Mesenchymal stem cell (in vitro differentiated cells and primary cell): ENCODE measurements around the gene PSMD8.
A peak's percentile ranks its signal among the peaks of the same experiment; 100 is the strongest.
"Not testable (repeated sequence)": the region's sequence is repeated elsewhere in the genome, so short reads cannot be mapped to it uniquely, and the experiment has no call there.

Experiments used
- DNase-seq: peaks from one replicate; pipeline ENCODE4 v3.0.0-alpha.2; 2013
- H2AFZ ChIP-seq: one replicate; pipeline ENCODE4 v1.6.1; 2013; ENCODE audit warnings: low read depth, mild to moderate bottlenecking, control low read depth, inconsistent platforms, low read length, moderate library complexity
- H2AK5ac ChIP-seq: 2 replicates; pipeline ENCODE4 v1.6.1; 2013; ENCODE audit warnings: low read length, moderate library complexity, mild to moderate bottlenecking, inconsistent platforms; ENCODE audit not compliant: severe bottlenecking
- H2BK120ac ChIP-seq: one replicate; pipeline ENCODE4 v1.6.1; 2013; ENCODE audit warnings: low read depth, mild to moderate bottlenecking, inconsistent platforms, low read length, moderate library complexity
- H2BK12ac ChIP-seq, 2 experiments: one replicate each; pipeline ENCODE4 v1.6.1; 2013; ENCODE audit warnings: inconsistent platforms in 2 of 2, low read length in 2 of 2, mild to moderate bottlenecking in 2 of 2, moderate library complexity in 2 of 2, control low read depth in 1 of 2
- H2BK15ac ChIP-seq: one replicate; pipeline ENCODE4 v1.6.1; 2013; ENCODE audit warnings: mild to moderate bottlenecking, low read depth, inconsistent platforms; ENCODE audit not compliant: poor library complexity, severe bottlenecking
- H2BK5ac ChIP-seq: 2 replicates; pipeline ENCODE4 v1.6.1; 2013; ENCODE audit warnings: low read depth, mild to moderate bottlenecking, low read length, control low read depth, inconsistent platforms; ENCODE audit not compliant: poor library complexity, severe bottlenecking
- H3K14ac ChIP-seq, 2 experiments: one replicate each; pipeline ENCODE4 v1.6.1; 2013; ENCODE audit warnings: inconsistent platforms in 2 of 2, low read length in 2 of 2, control low read depth in 1 of 2, mild to moderate bottlenecking in 1 of 2, moderate library complexity in 1 of 2
- H3K18ac ChIP-seq, 2 experiments: one replicate each; pipeline ENCODE4 v1.6.1; 2013; ENCODE audit warnings: inconsistent platforms in 2 of 2, low read length in 2 of 2, control low read depth in 1 of 2, low read depth in 1 of 2, mild to moderate bottlenecking in 1 of 2
- H3K23ac ChIP-seq, 2 experiments: one replicate each; pipeline ENCODE4 v1.6.1; 2013; ENCODE audit warnings: inconsistent platforms in 2 of 2, low read length in 2 of 2, mild to moderate bottlenecking in 2 of 2, moderate library complexity in 2 of 2, control low read depth in 1 of 2
- H3K27ac ChIP-seq: 2 replicates; pipeline ENCODE4 v1.5.1; 2013; ENCODE audit warnings: mild to moderate bottlenecking, moderate library complexity, low read length, control low read depth, inconsistent platforms; ENCODE audit not compliant: poor library complexity, severe bottlenecking
- H3K27me3 ChIP-seq, 2 experiments: 2 replicates each; pipeline versions ENCODE4 v1.6.1 to v1.7.0; 2013; ENCODE audit warnings: low read length in 2 of 2, mild to moderate bottlenecking in 2 of 2, moderate library complexity in 2 of 2, control low read depth in 1 of 2, inconsistent platforms in 1 of 2; ENCODE audit not compliant: control insufficient read depth in 1 of 2, insufficient read depth in 1 of 2
- H3K36me3 ChIP-seq, 2 experiments: 2 replicates each; pipeline versions ENCODE4 v1.6.1 to v1.7.0; 2013; ENCODE audit warnings: low read length in 2 of 2, control low read depth in 1 of 2, inconsistent platforms in 1 of 2, low read depth in 1 of 2, mild to moderate bottlenecking in 1 of 2; ENCODE audit not compliant: insufficient read depth in 2 of 2, control insufficient read depth in 1 of 2
- H3K4ac ChIP-seq, 2 experiments: one replicate each; pipeline ENCODE4 v1.6.1; 2013; ENCODE audit warnings: inconsistent platforms in 2 of 2, low read length in 2 of 2, mild to moderate bottlenecking in 2 of 2, moderate library complexity in 2 of 2, control low read depth in 1 of 2, low read depth in 1 of 2
- H3K4me1 ChIP-seq: 2 replicates; pipeline ENCODE4 v1.6.1; 2013; ENCODE audit warnings: low read depth, low read length, control low read depth; ENCODE audit not compliant: control insufficient read depth, insufficient read depth
- H3K4me2 ChIP-seq: 2 replicates; pipeline ENCODE4 v1.6.1; 2013; ENCODE audit warnings: low read length, mild to moderate bottlenecking, inconsistent platforms; ENCODE audit not compliant: poor library complexity, severe bottlenecking
- H3K4me3 ChIP-seq, 2 experiments: 2 replicates each; pipeline versions ENCODE4 v1.5.1 to v1.7.0; 2013; ENCODE audit warnings: low read length in 2 of 2, mild to moderate bottlenecking in 2 of 2, control low read depth in 1 of 2, low read depth in 1 of 2; ENCODE audit not compliant: insufficient read depth in 1 of 2
- H3K79me1 ChIP-seq: replicated peaks from 2 replicates; pipeline ENCODE4 v1.6.1; 2013; ENCODE audit warnings: mild to moderate bottlenecking, control low read depth, low read length, inconsistent platforms; ENCODE audit not compliant: poor library complexity, severe bottlenecking
- H3K9ac ChIP-seq: 2 replicates; pipeline ENCODE4 v1.7.0; 2013; ENCODE audit warnings: mild to moderate bottlenecking, low read length, moderate library complexity
- H3K9me3 ChIP-seq: 2 replicates; pipeline ENCODE4 v1.7.0; 2013; ENCODE audit warnings: mild to moderate bottlenecking, low read length; ENCODE audit not compliant: control insufficient read depth
- H4K8ac ChIP-seq: one replicate; pipeline ENCODE4 v1.6.1; 2013; ENCODE audit warnings: inconsistent platforms, mild to moderate bottlenecking, low read length, moderate library complexity
- H4K91ac ChIP-seq: one replicate; pipeline ENCODE4 v1.6.1; 2013; ENCODE audit warnings: mild to moderate bottlenecking, low read length, inconsistent platforms
- WGBS: methylation state at CpG from one replicate; pipeline ENCODE4 v1.1.7; 2013; ENCODE audit warnings: mixed read lengths; 5-methylcytosine and 5-hydroxymethylcytosine counted together

The PSMD8 gene

DNA sequence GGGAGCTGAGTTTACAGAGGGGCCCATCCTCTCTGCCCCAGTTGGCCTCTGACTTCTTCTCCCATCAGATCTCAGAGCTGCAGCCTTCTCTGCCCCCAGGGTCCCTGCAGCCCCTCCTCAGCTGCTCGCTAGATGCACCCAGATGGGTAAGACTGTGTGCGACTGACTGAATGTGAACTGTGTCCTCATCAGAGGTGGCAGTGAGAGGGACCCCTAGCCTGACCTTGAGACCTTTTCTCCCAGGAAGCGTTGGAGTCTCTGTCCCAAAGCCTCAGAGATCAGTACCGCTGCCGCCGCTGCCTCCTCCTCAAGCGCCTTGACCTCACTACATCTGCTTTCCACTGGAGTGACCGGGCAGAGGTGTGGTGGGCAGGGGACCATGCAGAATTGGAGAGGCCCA, 30.9 kb downstream of the PSMD8 start:
- H3K18ac ChIP-seq = no peak overlapping the region
- no peak overlapping the region for H2BK15ac ChIP-seq
- no peak overlapping the region for H2BK120ac ChIP-seq
- no peak overlapping the region for H2AK5ac ChIP-seq
- no peak overlapping the region for H3K23ac ChIP-seq
- H4K91ac ChIP-seq = no peak overlapping the region
- no peak overlapping the region for H3K9ac ChIP-seq
- no peak overlapping the region for H2BK12ac ChIP-seq
- H3K4me2 ChIP-seq = no peak overlapping the region
- H2BK5ac ChIP-seq = no peak overlapping the region
- WGBS = 94% methylated on average over 6 of the region's 8 CpGs
- H3K27me3 ChIP-seq = no peaks in the 10 kb centered on the region
- no peak overlapping the region for H2AFZ ChIP-seq
- peaks cover 17 to 20% of the 10 kb centered on the region in 2 experiments for H3K36me3 ChIP-seq
- no peaks in the 10 kb centered on the region for H3K9me3 ChIP-seq
- H4K8ac ChIP-seq = no peak overlapping the region
- peaks cover 14% of the 10 kb centered on the region for H3K4me1 ChIP-seq
- no peak overlapping the region for H3K14ac ChIP-seq
- H3K4ac ChIP-seq = no peak overlapping the region
- peaks cover 14% of the 10 kb centered on the region for H3K79me1 ChIP-seq
- H3K4me3 ChIP-seq = no peak overlapping the region
- no peak overlapping the region for H3K27ac ChIP-seq
- DNase-seq = no peak

DNA sequence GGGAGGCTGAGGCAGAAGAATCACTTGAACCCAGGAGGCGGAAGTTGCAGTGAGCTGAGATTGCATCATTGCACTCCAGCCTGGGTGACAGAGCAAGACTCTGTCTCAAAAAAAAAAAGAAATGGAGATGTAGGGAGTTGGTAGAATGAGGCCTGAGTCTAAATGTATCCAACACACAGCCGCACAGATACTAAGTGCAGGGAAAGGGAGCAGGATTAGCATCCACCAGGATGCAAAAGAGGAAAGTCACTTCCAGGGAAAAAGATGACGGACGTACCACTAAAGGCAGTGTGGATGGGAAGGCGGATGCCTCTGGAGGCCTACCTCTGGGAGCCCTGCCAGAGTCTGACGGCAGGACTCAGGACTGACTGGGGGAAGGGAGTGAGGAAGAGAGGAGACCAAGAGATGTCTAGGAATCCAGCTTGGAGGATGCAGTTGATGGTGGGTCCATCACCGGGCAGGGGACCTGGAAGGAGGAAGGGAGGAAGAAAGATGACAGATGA, 35.3 kb downstream of the PSMD8 start:
- no peak overlapping the region for H2AFZ ChIP-seq
- no peaks in the 10 kb centered on the region for H3K9me3 ChIP-seq
- no peak overlapping the region for H2AK5ac ChIP-seq
- peaks cover 6% of the 10 kb centered on the region for H3K4me1 ChIP-seq
- H3K27me3 ChIP-seq = peaks cover 0 to 14% of the 10 kb centered on the region in 2 experiments
- peak overlapping the region in 1 of 2 experiments; percentile 28 for H3K14ac ChIP-seq
- H3K4ac ChIP-seq = no peak overlapping the region
- H3K23ac ChIP-seq = peak overlapping the region in 1 of 2 experiments; percentile 72
- peaks cover 6% of the 10 kb centered on the region for H3K79me1 ChIP-seq
- H4K8ac ChIP-seq = no peak overlapping the region
- no peak overlapping the region for H2BK5ac ChIP-seq
- no peak overlapping the region for H3K4me3 ChIP-seq
- no peak overlapping the region for H2BK12ac ChIP-seq
- no peak overlapping the region for H3K27ac ChIP-seq
- H4K91ac ChIP-seq = no peak overlapping the region
- H3K36me3 ChIP-seq = peaks cover 17 to 19% of the 10 kb centered on the region in 2 experiments
- H3K18ac ChIP-seq = no peak overlapping the region
- H3K4me2 ChIP-seq = no peak overlapping the region
- DNase-seq = no peak
- no peak overlapping the region for H3K9ac ChIP-seq
- H2BK120ac ChIP-seq = no peak overlapping the region
- no peak overlapping the region for H2BK15ac ChIP-seq
- 90% methylated on average over 7 of the region's 7 CpGs for WGBS

DNA sequence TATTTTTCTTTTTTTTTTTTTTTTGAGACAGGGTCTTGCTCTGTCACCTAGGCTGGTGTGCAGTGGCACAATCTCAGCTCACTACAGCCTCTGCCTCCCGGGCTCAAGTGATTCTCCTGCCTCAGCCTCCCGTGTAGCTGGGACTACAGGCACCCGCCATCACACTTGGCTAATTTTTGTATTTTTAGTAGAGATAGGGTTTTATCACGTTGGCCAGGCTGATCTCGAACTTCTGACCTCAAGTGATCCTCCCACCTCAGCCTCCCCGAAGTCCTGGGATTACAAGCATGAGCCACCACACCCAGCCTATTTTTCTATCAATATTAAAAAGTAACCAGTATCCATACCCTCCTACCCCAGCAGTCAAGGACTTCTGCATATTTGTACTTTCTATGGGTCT, 36.0 kb downstream of the PSMD8 start:
- not testable (repeated sequence) for H2BK5ac ChIP-seq, H3K4ac ChIP-seq, H2BK15ac ChIP-seq, H2BK12ac ChIP-seq, H3K9ac ChIP-seq, H3K79me1 ChIP-seq, H3K4me2 ChIP-seq, H3K4me1 ChIP-seq, H2BK120ac ChIP-seq, H3K18ac ChIP-seq, H3K23ac ChIP-seq, H4K8ac ChIP-seq, H3K14ac ChIP-seq, H3K9me3 ChIP-seq, H3K4me3 ChIP-seq, DNase-seq, H2AK5ac ChIP-seq, H4K91ac ChIP-seq, H2AFZ ChIP-seq, H3K27ac ChIP-seq
- Histone ChIP-seq H3K36me3 (peaks cover 12% of the 10 kb centered on the region in 2 experiments), H3K27me3 (peaks cover 0 to 14% of the 10 kb centered on the region in 2 experiments)
- 89% methylated on average over 4 of the region's 6 CpGs for WGBS

DNA sequence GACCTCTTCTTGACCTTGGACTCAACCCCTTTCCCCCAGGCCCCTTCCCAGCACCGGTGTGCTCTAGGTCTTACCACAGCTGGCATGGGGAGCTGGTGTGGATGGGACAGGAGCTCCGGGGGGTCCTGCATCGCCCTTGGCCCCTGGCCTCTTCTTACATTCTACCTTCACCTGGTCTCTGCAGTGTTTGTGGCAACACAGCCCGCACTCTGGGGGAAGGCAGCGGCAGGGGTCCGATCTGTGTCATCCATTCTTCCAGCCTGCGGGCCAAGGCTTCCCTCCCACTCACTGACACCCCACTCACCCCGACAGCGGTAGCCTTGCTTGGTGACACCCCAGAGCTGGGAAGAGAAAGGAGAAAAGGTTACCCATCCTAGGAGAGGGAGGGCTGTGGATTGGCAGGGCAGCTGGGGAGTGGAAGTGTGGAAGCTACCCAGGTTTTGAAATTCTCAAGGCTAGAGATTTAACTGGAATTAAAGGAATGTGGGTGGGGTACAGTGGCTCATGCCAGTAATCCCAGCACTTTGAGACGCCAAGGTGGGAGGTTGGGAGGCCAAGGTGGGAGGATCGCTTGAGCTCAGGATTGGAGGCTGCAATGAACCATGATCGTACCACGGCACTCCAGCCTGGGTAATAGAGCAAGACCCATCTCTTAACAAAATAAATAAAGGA, 36.8 kb downstream of the PSMD8 start:
- Histone ChIP-seq H3K18ac (no peak overlapping the region), H2AK5ac (no peak overlapping the region), H2BK12ac (no peak overlapping the region), H3K14ac (no peak overlapping the region), H3K27me3 (peaks cover 0 to 14% of the 10 kb centered on the region in 2 experiments), H3K9me3 (no peaks in the 10 kb centered on the region), H2AFZ (no peak overlapping the region), H3K4me1 (peaks cover 4% of the 10 kb centered on the region), H3K4me2 (no peak overlapping the region), H3K27ac (no peak overlapping the region), H2BK5ac (no peak overlapping the region), H3K79me1 (no peaks in the 10 kb centered on the region), H3K23ac (no peak overlapping the region), H3K4me3 (peak overlapping the region in 1 of 2 experiments; percentile 10), H3K36me3 (peaks cover 9 to 10% of the 10 kb centered on the region in 2 experiments), H3K4ac (no peak overlapping the region), H2BK15ac (no peak overlapping the region), H3K9ac (no peak overlapping the region), H4K91ac (no peak overlapping the region), H4K8ac (no peak overlapping the region), H2BK120ac (no peak overlapping the region)
- no peak for DNase-seq
- 92% methylated on average over 9 of the region's 13 CpGs for WGBS
